ENCODE data around the gene NHS. TPM values are rescaled to one million over a fixed set of nuclear protein-coding genes. Genes with fewer than 3 reads are reported as not detected.

Gene NHS
- total RNA-seq, 4 donors from 2014 or later, result 0.20 to 0.39 (median 0.30) TPM

GRCh38 chrX:17740137-17741122, 365.4 kb downstream of the NHS start:
- intact Hi-C loops (cut with DNase I; ENCODE audit: low total_unique reads), result no loop called here
- no peaks in the 10 kb centered on the region for H3K36me3 ChIP-seq
- ATAC-seq (no peak), DNase-seq (peak in 1 of 2 donors; percentile 15)
- peak overlapping the region; percentile 67 to 98 (median 84) for H3K27ac ChIP-seq
- TF ChIP-seq POLR2A (IDR thresholded peaks at IDR 0.05), result no peak
- TF ChIP-seq CTCF (IDR thresholded peaks at IDR 0.05 in 4 of 5, conservative IDR thresholded peaks at IDR 0.05 in 1 of 5), result no peak
- no peaks in the 10 kb centered on the region for H3K27me3 ChIP-seq
- in situ Hi-C loops (cut with MboI; ENCODE audit: low sequenced_read_pairs in 4 of 4), result no loop called here
- peaks cover 22 to 41% of the 10 kb centered on the region in 2 donors for H3K4me1 ChIP-seq
- no peaks in the 10 kb centered on the region for H3K9me3 ChIP-seq
- peak overlapping the region in 2 of 4 donors; percentile 13 to 21 for H3K4me3 ChIP-seq

- H3K27ac ChIP-seq, result peak overlapping the region; percentile 67 to 98 (median 84)
These were observed 366.1 kb downstream of the NHS start for GRCh38 chrX:17741123-17741511.

GRCh38 chrX:17743913-17744312, 368.9 kb downstream of the NHS start:
- TF ChIP-seq POLR2A (IDR thresholded peaks at IDR 0.05) (no peak), CTCF (IDR thresholded peaks at IDR 0.05 in 4 of 5, conservative IDR thresholded peaks at IDR 0.05 in 1 of 5) (no peak)
- DNase-seq (no peak), ATAC-seq (no peak)
- no peak overlapping the region for H3K4me3 ChIP-seq
- H3K4me1 ChIP-seq, result peaks cover 22 to 32% of the 10 kb centered on the region in 2 donors
- H3K36me3 ChIP-seq, result no peaks in the 10 kb centered on the region
- intact Hi-C loops (cut with DNase I; ENCODE audit: low total_unique reads) (no loop called here), in situ Hi-C loops (cut with MboI; ENCODE audit: low sequenced_read_pairs in 4 of 4) (no loop called here)
- no peaks in the 10 kb centered on the region for H3K9me3 ChIP-seq
- H3K27me3 ChIP-seq, result no peaks in the 10 kb centered on the region
- peak overlapping the region; percentile 41 to 64 (median 60) for H3K27ac ChIP-seq

More at GRCh38 chrX:17741123-17741511, 366.1 kb downstream of the NHS start:
- Histone ChIP-seq H3K36me3 (no peaks in the 10 kb centered on the region), H3K4me1 (peaks cover 22 to 34% of the 10 kb centered on the region in 2 donors), H3K4me3 (peak overlapping the region in 2 of 4 donors; percentile 13 to 21), H3K9me3 (no peaks in the 10 kb centered on the region), H3K27me3 (no peaks in the 10 kb centered on the region)
- intact Hi-C loops (cut with DNase I; ENCODE audit: low total_unique reads) (no loop called here), in situ Hi-C loops (cut with MboI; ENCODE audit: low sequenced_read_pairs in 4 of 4) (no loop called here)
- TF ChIP-seq POLR2A (IDR thresholded peaks at IDR 0.05) (peak in 1 of 2 donors; percentile 34), CTCF (IDR thresholded peaks at IDR 0.05 in 4 of 5, conservative IDR thresholded peaks at IDR 0.05 in 1 of 5) (no peak)
- peak in 1 of 2 donors; percentile 20 for ATAC-seq
- peak; percentile 14 to 51 for DNase-seq

GRCh38 chrX:17744896-17745523, 370.0 kb downstream of the NHS start:
- intact Hi-C loops (cut with DNase I; ENCODE audit: low total_unique reads) (no loop called here), in situ Hi-C loops (cut with MboI; ENCODE audit: low sequenced_read_pairs in 4 of 4) (no loop called here)
- H3K4me3 ChIP-seq, result no peak overlapping the region
- no peaks in the 10 kb centered on the region for H3K9me3 ChIP-seq
- no peaks in the 10 kb centered on the region for H3K36me3 ChIP-seq
- DNase-seq (no peak), ATAC-seq (no peak)
- peak overlapping the region in 2 of 4 donors; percentile 26 to 59 for H3K27ac ChIP-seq
- peaks cover 22 to 24% of the 10 kb centered on the region in 2 donors for H3K4me1 ChIP-seq
- H3K27me3 ChIP-seq, result no peaks in the 10 kb centered on the region
- TF ChIP-seq POLR2A (IDR thresholded peaks at IDR 0.05) (no peak), CTCF (IDR thresholded peaks at IDR 0.05 in 4 of 5, conservative IDR thresholded peaks at IDR 0.05 in 1 of 5) (peak in 2 of 5 experiments; percentile 11 to 39)
